IMR-90 (cell line): ENCODE data around the gene ETV7. TPM values are rescaled to one million over a fixed set of nuclear protein-coding genes. Genes with fewer than 3 reads are reported as not detected.

Experiments
- ATAC-seq: fragments of 200-7000 bp; cut with Tn5 transposase; 2 replicates; pipeline ENCODE4 v1.9.1; 2020; ENCODE audit warnings: low read depth, mild to moderate bottlenecking, moderate library complexity
- BruUV-seq: library from RNA; stranded (reverse); fragments of 400-500 nt; replicated peaks from 2 replicates; lab custom pipeline; 2021; lab: Mats Ljungman, UMichigan
- CTCF ChIA-PET: fragments of 300-600 bp; formaldehyde crosslinking; extraction: SDS; loops from one replicate; lab custom pipeline; 2021; ENCODE audit warnings: antibody characterized with exemption; lab: Yijun Ruan, JAX
- POLR2A ChIA-PET: fragments of 300-600 bp; sonication (Branson Sonifier 250); formaldehyde crosslinking; loops from one replicate; lab custom pipeline; 2022; ENCODE audit warnings: antibody characterized with exemption; ENCODE audit not compliant: unreplicated experiment; lab: Charles Lee
- DNase-seq: peaks from one replicate; pipeline ENCODE4 v3.0.0; 2013
- H2AFZ ChIP-seq: replicated peaks from 2 replicates; pipeline ENCODE3; 2013; ENCODE audit warnings: low read length, mild to moderate bottlenecking; ENCODE audit not compliant: poor library complexity
- H2AK5ac ChIP-seq: 2 replicates; pipeline ENCODE4 v1.6.1; 2013; ENCODE audit warnings: low read depth, low read length, inconsistent platforms
- H2AK9ac ChIP-seq: replicated peaks from 2 replicates; pipeline ENCODE3; 2013; ENCODE audit warnings: mild to moderate bottlenecking, low read depth, low read length, moderate library complexity; ENCODE audit not compliant: poor library complexity
- H2BK120ac ChIP-seq: 2 replicates; pipeline ENCODE4 v1.6.1; 2013; ENCODE audit warnings: low read depth, low read length, inconsistent platforms
- H2BK15ac ChIP-seq: 3 replicates; pipeline ENCODE4 v1.6.1; 2013; ENCODE audit warnings: low read depth, low read length, inconsistent platforms
- H2BK20ac ChIP-seq: 2 replicates; pipeline ENCODE4 v1.6.1; 2013; ENCODE audit warnings: low read depth, mild to moderate bottlenecking, inconsistent platforms, low read length, moderate library complexity
- H2BK5ac ChIP-seq: 2 replicates; pipeline ENCODE4 v1.6.1; 2013; ENCODE audit warnings: mild to moderate bottlenecking, low read depth, low read length, inconsistent platforms; ENCODE audit not compliant: poor library complexity, severe bottlenecking
- H3K14ac ChIP-seq: replicated peaks from 2 replicates; pipeline ENCODE4 v1.6.1; 2013; ENCODE audit warnings: low read depth, low read length, inconsistent platforms
- H3K18ac ChIP-seq: 2 replicates; pipeline ENCODE4 v1.6.1; 2013; ENCODE audit warnings: low read depth, low read length, control low read depth
- H3K23ac ChIP-seq: 2 replicates; pipeline ENCODE4 v1.6.1; 2013; ENCODE audit warnings: low read depth, low read length, inconsistent platforms
- H3K27ac ChIP-seq: 2 replicates; pipeline ENCODE4 v1.5.1; 2013; ENCODE audit warnings: mild to moderate bottlenecking, control low read depth, low read length; ENCODE audit not compliant: insufficient read depth
- H3K27me3 ChIP-seq: 2 replicates; pipeline ENCODE4 v1.6.1; 2013; ENCODE audit warnings: low read length; ENCODE audit not compliant: control insufficient read depth, insufficient read depth
- H3K36me3 ChIP-seq: 2 replicates; pipeline ENCODE4 v1.6.1; 2013; ENCODE audit warnings: low read length, mixed read lengths; ENCODE audit not compliant: control insufficient read depth, insufficient read depth
- H3K4ac ChIP-seq: 2 replicates; pipeline ENCODE4 v1.6.1; 2013; ENCODE audit warnings: low read depth, low read length, inconsistent platforms
- H3K4me1 ChIP-seq: 2 replicates; pipeline ENCODE4 v1.6.1; 2013; ENCODE audit warnings: low read length, mixed read lengths; ENCODE audit not compliant: control insufficient read depth, insufficient read depth
- H3K4me2 ChIP-seq: 2 replicates; pipeline ENCODE4 v1.6.1; 2013; ENCODE audit warnings: low read depth, mild to moderate bottlenecking, control low read depth, low read length, moderate library complexity
- H3K4me3 ChIP-seq: 2 replicates; pipeline ENCODE4 v1.5.1; 2013; ENCODE audit warnings: low read depth, mild to moderate bottlenecking, control low read depth, low read length, moderate library complexity; ENCODE audit not compliant: insufficient read depth
- H3K56ac ChIP-seq: 2 replicates; pipeline ENCODE4 v1.6.1; 2013; ENCODE audit warnings: low read length, inconsistent platforms; ENCODE audit not compliant: insufficient read depth; ENCODE audit errors: extremely low read depth
- H3K79me1 ChIP-seq, 2 experiments: 2 replicates each; pipeline ENCODE4 v1.6.1; 2013; ENCODE audit warnings: low read length in 2 of 2, inconsistent platforms in 1 of 2, low read depth in 1 of 2
- H3K9ac ChIP-seq: 2 replicates; pipeline ENCODE4 v1.6.1; 2013; ENCODE audit warnings: low read depth, low read length, control low read depth
- H3K9me1 ChIP-seq: 2 replicates; pipeline ENCODE4 v1.6.1; 2013; ENCODE audit warnings: low read length, inconsistent platforms; ENCODE audit not compliant: insufficient read depth
- H3K9me3 ChIP-seq: 2 replicates; pipeline ENCODE4 v1.6.1; 2013; ENCODE audit warnings: low read length; ENCODE audit not compliant: control insufficient read depth, insufficient read depth
- H4K20me1 ChIP-seq: 2 replicates; pipeline ENCODE4 v1.6.1; 2013; ENCODE audit warnings: low read length, inconsistent platforms; ENCODE audit not compliant: insufficient read depth
- H4K5ac ChIP-seq: 2 replicates; pipeline ENCODE4 v1.6.1; 2013; ENCODE audit warnings: mild to moderate bottlenecking, low read depth, low read length, control low read depth
- H4K8ac ChIP-seq, 2 experiments: 2 replicates each; pipeline ENCODE4 v1.6.1; 2013; ENCODE audit warnings: low read depth in 2 of 2, low read length in 2 of 2, control low read depth in 1 of 2, inconsistent platforms in 1 of 2
- H4K91ac ChIP-seq: 2 replicates; pipeline ENCODE4 v1.6.1; 2013; ENCODE audit warnings: low read depth, low read length, inconsistent platforms; ENCODE audit not compliant: insufficient read depth
- NFE2L2 ChIP-seq: fragments of 150-350 bp; IDR thresholded peaks from 2 replicates; pipeline ENCODE4 v1.6.1; 2016; ENCODE audit warnings: low read depth, mild to moderate bottlenecking, low read length
- SMC3 ChIP-seq: fragments of 150-350 bp; IDR thresholded peaks from 2 replicates; pipeline ENCODE4 v1.6.1; 2016; ENCODE audit warnings: low read depth, mild to moderate bottlenecking, antibody characterized with exemption, low read length, moderate library complexity
- WGBS, 2 experiments: methylation state at CpG; one replicate each; pipeline versions ENCODE4 v1.1.5 to v1.1.7; 2013; ENCODE audit warnings: missing lambda C conversion rate in 2 of 2; ENCODE audit not compliant: insufficient read length in 1 of 2; ENCODE audit errors: extremely low coverage in 2 of 2; 5-methylcytosine and 5-hydroxymethylcytosine counted together
- dilution Hi-C: fragments of 300-500 bp; cut with HindIII; formaldehyde crosslinking; loops from one replicate; pipeline ENCODE4 v1.14.3; 2018; ENCODE audit warnings: low sequenced_read_pairs; ENCODE audit not compliant: unreplicated experiment
- in situ Hi-C: fragments of 300-500 bp; cut with MboI; formaldehyde crosslinking; loops from 3 replicates; pipeline ENCODE4 v1.14.3; 2019; ENCODE audit warnings: low sequenced_read_pairs, inconsistent platforms, mixed read lengths
- intact Hi-C: fragments of 100-400 bp; cut with micrococcal nuclease; formaldehyde crosslinking; loops from 2 replicates; pipeline ENCODE4 v1.10.0; 2022
- polyA plus RNA-seq, 3 experiments: library from polyadenylated mRNA; depleted of rRNA; stranded (reverse); fragments of >200 nt; gene quantifications; 2 replicates each; pipeline ENCODE4 v1.2.3, GENCODE V29; 2012; ENCODE audit warnings: low replicate concordance in 1 of 3
- total RNA-seq: library from RNA; depleted of rRNA; stranded (reverse); fragments of >200 nt; gene quantifications from 2 replicates; pipeline ENCODE4 v1.2.3, GENCODE V29; 2012
- TF ChIP-seq, protein P1 (sequence below): conservative IDR thresholded peaks from 2 replicates; pipeline ENCODE4 v1.5.1; 2012; ENCODE audit warnings: mild to moderate bottlenecking, low read depth, low read length, improper control_type of control experiment

The ETV7 gene
- total and polyA plus RNA-seq, 2 of the 4 experiments (the other 2 are of a cell fraction): 0.17 to 0.18 TPM

DNA sequence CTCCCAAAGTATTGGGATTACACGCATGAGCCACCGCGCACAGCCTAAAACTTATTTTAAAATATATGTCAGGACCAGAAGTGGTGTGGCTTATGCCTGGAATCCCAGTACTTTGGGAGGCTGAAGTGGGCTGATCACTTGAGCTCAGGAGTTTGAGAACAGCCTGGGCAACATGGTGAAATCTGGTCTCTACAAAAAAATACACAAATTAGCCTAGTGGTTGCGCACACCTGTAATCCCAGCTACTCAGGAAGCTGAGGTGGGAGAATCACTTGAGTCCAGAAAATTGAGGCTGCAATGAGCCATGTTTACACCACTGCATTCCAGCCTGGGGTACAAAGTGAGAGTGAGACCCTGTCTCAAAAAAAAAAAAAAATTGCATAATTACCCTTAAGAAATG, 41.4 kb upstream of the ETV7 start:
- intact Hi-C loops: no loop called here
- no peak for DNase-seq
- H3K9me3 ChIP-seq: no peaks in the 10 kb centered on the region
- no peaks in the 10 kb centered on the region for H4K20me1 ChIP-seq
- no peak overlapping the region for H3K56ac ChIP-seq
- H3K4me2 ChIP-seq: no peak overlapping the region
- H2BK15ac ChIP-seq: 0 out of 3 replicates have a peak overlapping the region, but pooled peaks have one; percentile 2
- no peak overlapping the region for H3K9ac ChIP-seq
- no CpG with 5 or more reads among the region's 4 CpGs for WGBS, 2 experiments
- H3K23ac ChIP-seq: no peak overlapping the region
- ChIA-PET CTCF (interaction anchor here (1.3 kb wide), 1 partner anchor 13 kb away, joined by 3 read pairs; no protein-coding TSS in a partner anchor), POLR2A (no interaction called here)
- peaks cover 6% of the 10 kb centered on the region; the same call in 1 of the 2 replicates for H3K9me1 ChIP-seq
- H3K18ac ChIP-seq: no peak overlapping the region
- no peak overlapping the region; the same call in 1 of the 2 replicates for H3K4ac ChIP-seq
- H3K14ac ChIP-seq: no peak overlapping the region
- no peaks in the 10 kb centered on the region for H3K36me3 ChIP-seq
- no peak overlapping the region for H2BK5ac ChIP-seq
- no peak overlapping the region for H4K5ac ChIP-seq
- H3K27me3 ChIP-seq: no peaks in the 10 kb centered on the region
- H3K4me1 ChIP-seq: peaks cover 12% of the 10 kb centered on the region
- H2AFZ ChIP-seq: no peak overlapping the region
- dilution Hi-C loops: no loop called here
- no peak overlapping the region for H3K4me3 ChIP-seq
- no peak for ATAC-seq
- peaks cover 5 to 7% of the 10 kb centered on the region in 2 experiments; a peak in 3 of 4 replicates for H3K79me1 ChIP-seq
- no TSS peak for BruUV-seq
- TF ChIP-seq, protein P1, sequence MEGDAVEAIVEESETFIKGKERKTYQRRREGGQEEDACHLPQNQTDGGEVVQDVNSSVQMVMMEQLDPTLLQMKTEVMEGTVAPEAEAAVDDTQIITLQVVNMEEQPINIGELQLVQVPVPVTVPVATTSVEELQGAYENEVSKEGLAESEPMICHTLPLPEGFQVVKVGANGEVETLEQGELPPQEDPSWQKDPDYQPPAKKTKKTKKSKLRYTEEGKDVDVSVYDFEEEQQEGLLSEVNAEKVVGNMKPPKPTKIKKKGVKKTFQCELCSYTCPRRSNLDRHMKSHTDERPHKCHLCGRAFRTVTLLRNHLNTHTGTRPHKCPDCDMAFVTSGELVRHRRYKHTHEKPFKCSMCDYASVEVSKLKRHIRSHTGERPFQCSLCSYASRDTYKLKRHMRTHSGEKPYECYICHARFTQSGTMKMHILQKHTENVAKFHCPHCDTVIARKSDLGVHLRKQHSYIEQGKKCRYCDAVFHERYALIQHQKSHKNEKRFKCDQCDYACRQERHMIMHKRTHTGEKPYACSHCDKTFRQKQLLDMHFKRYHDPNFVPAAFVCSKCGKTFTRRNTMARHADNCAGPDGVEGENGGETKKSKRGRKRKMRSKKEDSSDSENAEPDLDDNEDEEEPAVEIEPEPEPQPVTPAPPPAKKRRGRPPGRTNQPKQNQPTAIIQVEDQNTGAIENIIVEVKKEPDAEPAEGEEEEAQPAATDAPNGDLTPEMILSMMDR: peak; percentile 25; the same call in 1 of the 2 replicates
- TF ChIP-seq SMC3 (0 out of 2 replicates have a peak, but pooled peaks have one; percentile 12), NFE2L2 (no peak)
- H2BK20ac ChIP-seq: no peak overlapping the region
- H4K91ac ChIP-seq: no peak overlapping the region
- no peak overlapping the region for H2AK9ac ChIP-seq
- H4K8ac ChIP-seq: no peak overlapping the region
- peak overlapping the region; percentile 57; the same call in 1 of the 2 replicates for H2BK120ac ChIP-seq
- H3K27ac ChIP-seq: no peak overlapping the region
- no peak overlapping the region for H2AK5ac ChIP-seq
- in situ Hi-C loops: no loop called here
